Tibial nerve (tissue), 4 donors: ENCODE data around the gene DAND5. TPM values are rescaled to one million over a fixed set of nuclear protein-coding genes. Genes with fewer than 3 reads are reported as not detected.

ENCODE experiments used
- DNase-seq, 2 donors: peaks; one replicate each; pipeline ENCODE4 v3.0.0-alpha.2; 2019; ENCODE audit warnings: low spot score in 2 of 2
- H3K27ac ChIP-seq, 4 donors: fragments of 200-600 bp; sonication (generic) in 3 of 4; one replicate each; pipeline ENCODE4 v1.5.1; 2017 to 2019; ENCODE audit warnings: mild to moderate bottlenecking in 1 of 4
- H3K27me3 ChIP-seq, 2 donors: fragments of 200-600 bp; sonication (generic) in 1 of 2; one replicate each; pipeline versions ENCODE4 v1.5.1 to v1.6.0; 2017 to 2019
- H3K36me3 ChIP-seq, 3 donors: fragments of 200-600 bp; sonication (generic); one replicate each; pipeline ENCODE4 v1.5.1; 2018 to 2019
- H3K4me1 ChIP-seq, 4 donors: fragments of 200-600 bp; sonication (generic) in 3 of 4; one replicate each; pipeline ENCODE4 v1.5.1; 2017 to 2019
- H3K4me3 ChIP-seq, 4 donors: fragments of 200-600 bp; sonication (generic) in 3 of 4; one replicate each; pipeline ENCODE4 v1.5.1; 2017 to 2019; ENCODE audit warnings: mild to moderate bottlenecking in 1 of 4, moderate library complexity in 1 of 4
- H3K9me3 ChIP-seq, 4 donors: fragments of 200-600 bp; sonication (generic) in 3 of 4; one replicate each; pipeline ENCODE4 v1.5.1; 2017 to 2019
- EP300 ChIP-seq, 2 donors: sonication (generic); formaldehyde crosslinking; IDR thresholded peaks; one replicate each; pipeline ENCODE4 v1.6.1; 2017; ENCODE audit warnings: antibody characterized with exemption in 2 of 2, mild to moderate bottlenecking in 1 of 2
- POLR2A ChIP-seq, 2 donors: fragments of 450-650 bp; IDR thresholded peaks; one replicate each; pipeline ENCODE4 v1.6.1; 2017; ENCODE audit warnings: antibody characterized with exemption in 2 of 2, mild to moderate bottlenecking in 2 of 2, moderate library complexity in 2 of 2
- WGBS, 2 donors: methylation state at CpG; one replicate each; pipeline ENCODE4 v1.1.5; 2018; 5-methylcytosine and 5-hydroxymethylcytosine counted together
- total RNA-seq, 4 donors: library from RNA; depleted of rRNA; stranded (reverse); fragments of >200 nt; gene quantifications; one replicate each; pipeline ENCODE4 v1.1.0, GENCODE V29; 2016
- TF ChIP-seq, protein P1 (sequence below), 5 experiments: fragments of 200-600 bp in 3 of 5; fragments of 450-650 bp in 2 of 5; sonication (generic) in 3 of 5; IDR thresholded peaks; one replicate each; pipeline ENCODE4 v1.5.1; 2016 to 2019; ENCODE audit warnings: antibody characterized with exemption in 5 of 5, mild to moderate bottlenecking in 3 of 5, moderate library complexity in 2 of 5

The DAND5 gene
- total RNA-seq, 4 donors from 2014 or later: not detected

DNA sequence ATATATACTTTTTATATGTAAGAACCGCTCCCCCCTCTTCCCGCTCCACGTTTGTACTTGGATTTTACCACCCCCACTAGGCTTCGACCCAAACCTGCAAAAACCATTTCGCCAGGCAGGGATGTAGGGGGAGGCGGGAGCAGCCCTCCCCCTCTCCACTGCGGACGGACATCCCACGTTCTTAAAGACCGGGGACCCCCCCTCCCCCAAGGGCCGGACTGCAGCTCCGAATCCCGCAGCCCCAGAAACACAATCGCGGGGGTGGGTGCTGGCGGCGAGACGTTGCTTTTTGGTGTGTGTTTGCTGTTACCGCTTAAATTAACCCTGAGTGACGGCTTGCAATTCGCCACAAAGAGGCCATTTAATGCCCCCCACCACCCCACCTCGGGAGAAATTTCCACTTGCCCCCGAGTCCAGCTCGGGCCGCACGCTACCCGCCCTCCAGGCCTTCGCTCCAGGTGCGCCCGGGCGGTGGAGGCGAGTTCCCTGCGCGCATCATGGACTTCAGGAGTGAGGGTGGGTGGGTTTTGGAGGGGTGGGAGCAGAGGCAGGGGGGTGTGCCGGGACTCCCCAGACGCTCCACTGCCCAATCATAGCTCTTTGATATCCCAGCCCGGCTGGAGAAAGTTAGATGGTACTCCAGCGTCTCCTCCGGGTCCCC lies 41.7 kb downstream of the DAND5 start:
- Histone ChIP-seq H3K4me1 (peaks cover 0 to 100% (median 53%) of the 10 kb centered on the region in 4 donors), H3K27me3 (peaks cover 0 to 11% of the 10 kb centered on the region in 2 donors), H3K4me3 (no peak overlapping the region), H3K9me3 (no peaks in the 10 kb centered on the region), H3K27ac (peak overlapping the region in 2 of 4 donors; percentile 83 to 92), H3K36me3 (peaks cover 0 to 4% (median 0%) of the 10 kb centered on the region in 3 donors)
- 56 to 70% methylated on average over 35 to 39 of the region's 39 CpGs for WGBS, 2 donors
- no peak for DNase-seq
- no peak for TF ChIP-seq POLR2A (IDR thresholded peaks at IDR 0.05)
- no peak for TF ChIP-seq EP300 (IDR thresholded peaks at IDR 0.05)
- TF ChIP-seq, protein P1, sequence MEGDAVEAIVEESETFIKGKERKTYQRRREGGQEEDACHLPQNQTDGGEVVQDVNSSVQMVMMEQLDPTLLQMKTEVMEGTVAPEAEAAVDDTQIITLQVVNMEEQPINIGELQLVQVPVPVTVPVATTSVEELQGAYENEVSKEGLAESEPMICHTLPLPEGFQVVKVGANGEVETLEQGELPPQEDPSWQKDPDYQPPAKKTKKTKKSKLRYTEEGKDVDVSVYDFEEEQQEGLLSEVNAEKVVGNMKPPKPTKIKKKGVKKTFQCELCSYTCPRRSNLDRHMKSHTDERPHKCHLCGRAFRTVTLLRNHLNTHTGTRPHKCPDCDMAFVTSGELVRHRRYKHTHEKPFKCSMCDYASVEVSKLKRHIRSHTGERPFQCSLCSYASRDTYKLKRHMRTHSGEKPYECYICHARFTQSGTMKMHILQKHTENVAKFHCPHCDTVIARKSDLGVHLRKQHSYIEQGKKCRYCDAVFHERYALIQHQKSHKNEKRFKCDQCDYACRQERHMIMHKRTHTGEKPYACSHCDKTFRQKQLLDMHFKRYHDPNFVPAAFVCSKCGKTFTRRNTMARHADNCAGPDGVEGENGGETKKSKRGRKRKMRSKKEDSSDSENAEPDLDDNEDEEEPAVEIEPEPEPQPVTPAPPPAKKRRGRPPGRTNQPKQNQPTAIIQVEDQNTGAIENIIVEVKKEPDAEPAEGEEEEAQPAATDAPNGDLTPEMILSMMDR (IDR thresholded peaks at IDR 0.05): no peak

DNA sequence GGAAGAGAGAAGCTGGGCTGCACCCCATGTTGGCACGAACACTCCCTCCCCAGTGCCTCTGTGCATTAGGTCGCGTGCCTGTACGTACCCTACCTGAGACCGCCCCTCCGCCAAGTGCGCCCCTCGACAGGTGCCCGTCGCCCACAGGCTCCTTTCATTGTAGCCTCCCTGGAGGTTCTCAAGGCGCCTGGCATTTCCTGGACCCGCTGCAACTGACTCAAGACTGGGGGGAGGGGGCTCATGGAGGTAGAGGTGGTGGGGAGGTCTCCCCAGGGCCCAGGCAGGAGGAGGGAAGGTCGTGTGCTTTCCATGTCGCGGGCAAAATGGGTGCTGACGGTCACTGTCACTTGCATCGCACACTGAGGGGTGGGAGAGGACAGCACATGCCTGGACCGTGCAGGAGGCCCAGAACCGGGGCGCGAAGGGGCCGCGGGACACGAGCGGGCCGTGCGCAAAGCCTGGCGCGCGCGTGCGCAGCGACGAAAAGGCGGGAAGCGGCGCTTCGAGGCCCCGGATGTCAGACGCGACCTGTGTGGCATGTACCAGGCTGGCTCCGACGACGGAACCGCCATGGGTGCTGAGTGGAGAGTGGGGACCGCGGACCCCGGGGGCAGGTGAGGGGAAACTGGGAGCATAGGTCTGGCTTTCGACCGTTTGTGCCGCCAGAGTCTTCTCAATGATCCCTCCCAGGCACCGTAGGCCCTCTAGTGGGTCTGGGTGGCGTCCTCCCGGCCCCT lies 42.4 kb downstream of the DAND5 start:
- peaks cover 0 to 4% (median 0%) of the 10 kb centered on the region in 3 donors for H3K36me3 ChIP-seq
- WGBS, 2 donors: 64% methylated on average over 48 to 54 of the region's 54 CpGs

DNA sequence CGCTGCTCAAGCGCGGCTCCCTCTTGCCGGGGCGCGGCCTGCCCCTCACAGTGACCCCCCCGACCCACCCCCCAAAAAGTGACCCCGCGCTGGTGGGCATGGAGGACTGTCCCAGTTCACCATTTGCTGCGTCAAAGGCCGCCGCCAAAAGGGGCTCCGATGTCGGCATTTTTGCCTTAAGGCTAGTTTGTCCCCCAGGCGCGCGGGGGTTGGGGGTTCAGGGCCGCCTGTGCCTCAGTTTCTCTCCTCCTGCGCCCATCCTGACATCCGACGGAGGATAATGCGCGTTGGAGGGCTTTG lies 43.0 kb downstream of the DAND5 start:
- no peaks in the 10 kb centered on the region for H3K9me3 ChIP-seq
- peaks cover 0 to 11% of the 10 kb centered on the region in 2 donors for H3K27me3 ChIP-seq
- peak overlapping the region; percentile 71 to 92 (median 80) for H3K27ac ChIP-seq
- no peak for DNase-seq
- WGBS, 2 donors: 60% methylated on average over 3 to 20 of the region's 23 CpGs
- H3K4me1 ChIP-seq: peaks cover 0 to 100% (median 47%) of the 10 kb centered on the region in 4 donors
- peaks cover 0 to 4% (median 0%) of the 10 kb centered on the region in 3 donors for H3K36me3 ChIP-seq
- peak overlapping the region in 3 of 4 donors; percentile 43 to 50 (median 46) for H3K4me3 ChIP-seq
- TF ChIP-seq, protein P1 (IDR thresholded peaks at IDR 0.05): no peak
- no peak for TF ChIP-seq POLR2A (IDR thresholded peaks at IDR 0.05)
- no peak for TF ChIP-seq EP300 (IDR thresholded peaks at IDR 0.05)

More for the DNA sequence above, 42.4 kb downstream of the DAND5 start:
- TF ChIP-seq EP300 (IDR thresholded peaks at IDR 0.05): no peak
- no peak for TF ChIP-seq POLR2A (IDR thresholded peaks at IDR 0.05)
- TF ChIP-seq, protein P1 (IDR thresholded peaks at IDR 0.05): no peak
- Histone ChIP-seq H3K27ac (peak overlapping the region; percentile 71 to 92 (median 80)), H3K4me3 (peak overlapping the region in 2 of 4 donors; percentile 46 to 50), H3K27me3 (peaks cover 0 to 11% of the 10 kb centered on the region in 2 donors), H3K4me1 (peaks cover 0 to 100% (median 49%) of the 10 kb centered on the region in 4 donors), H3K9me3 (no peaks in the 10 kb centered on the region)
- no peak for DNase-seq

DNA sequence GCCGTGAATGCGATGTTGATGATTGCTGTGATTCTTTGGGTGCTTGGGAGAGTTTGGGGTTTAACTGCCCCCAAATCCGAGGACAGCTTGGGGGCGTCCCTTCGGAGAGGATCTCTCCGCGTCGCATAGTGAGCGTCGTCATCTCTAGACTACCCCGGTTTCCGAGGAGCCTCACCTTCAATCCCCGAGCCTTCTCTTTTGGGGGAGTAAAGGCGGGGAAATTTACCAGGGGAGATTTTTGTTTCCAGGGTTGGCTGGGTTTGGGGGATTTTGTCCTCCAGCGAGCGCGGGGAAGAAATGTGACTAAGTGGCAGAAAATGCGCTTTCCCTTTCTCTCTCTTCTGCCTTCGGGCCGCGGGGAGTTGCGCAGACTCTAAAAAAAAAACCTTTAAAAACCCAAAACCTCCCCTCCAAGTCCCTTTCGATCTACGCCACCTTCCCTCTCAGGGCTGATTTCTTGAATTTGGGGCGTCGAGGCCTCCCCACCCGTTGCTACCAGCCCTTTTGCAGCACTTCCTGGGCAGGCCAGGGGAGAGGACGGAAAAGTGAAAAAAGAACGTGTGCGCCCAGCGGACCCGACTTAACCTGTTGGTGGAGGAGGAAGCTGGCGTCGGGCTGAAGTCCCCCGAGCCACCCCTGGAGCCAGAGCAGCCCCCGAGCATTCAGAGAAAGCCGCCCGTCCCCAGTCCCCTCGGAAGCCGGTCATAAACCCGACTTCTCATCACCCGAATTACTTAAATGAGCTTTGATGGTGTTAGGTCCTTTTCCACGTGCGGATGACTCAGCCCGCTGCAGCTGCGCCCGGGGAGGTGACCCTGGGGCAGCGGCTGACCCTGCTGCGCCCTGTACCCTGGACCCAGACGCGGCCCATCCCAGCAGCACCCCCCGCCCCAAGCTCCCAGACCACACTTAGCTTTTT lies 43.6 kb downstream of the DAND5 start:
- no peaks in the 10 kb centered on the region for H3K9me3 ChIP-seq
- 26 to 31% methylated on average over 52 of the region's 52 CpGs for WGBS, 2 donors
- peak overlapping the region; percentile 71 to 92 (median 80) for H3K27ac ChIP-seq
- H3K36me3 ChIP-seq: peaks cover 0 to 4% (median 0%) of the 10 kb centered on the region in 3 donors
- H3K4me3 ChIP-seq: peak overlapping the region; percentile 17 to 50 (median 44)
- H3K4me1 ChIP-seq: peaks cover 0 to 100% (median 46%) of the 10 kb centered on the region in 4 donors
- TF ChIP-seq EP300 (IDR thresholded peaks at IDR 0.05): peak in 1 of 2 donors; percentile 79
- peak in 1 of 2 donors; percentile 21 for TF ChIP-seq POLR2A (IDR thresholded peaks at IDR 0.05)
- TF ChIP-seq, protein P1 (IDR thresholded peaks at IDR 0.05): no peak
- peaks cover 0 to 11% of the 10 kb centered on the region in 2 donors for H3K27me3 ChIP-seq
- DNase-seq: peak; percentile 65 to 73
